NK-92 (cell line): Measurements from ENCODE around the gene VENTX.
"Not testable (repeated sequence)": the region's sequence is repeated elsewhere in the genome, so short reads cannot be mapped to it uniquely, and the experiment has no call there.

Experiments used
- DNase-seq: peaks from one replicate; lab custom pipeline; 2025; ENCODE audit not compliant: unreplicated experiment; lab: John Stamatoyannopoulos, UW

Gene VENTX

DNA sequence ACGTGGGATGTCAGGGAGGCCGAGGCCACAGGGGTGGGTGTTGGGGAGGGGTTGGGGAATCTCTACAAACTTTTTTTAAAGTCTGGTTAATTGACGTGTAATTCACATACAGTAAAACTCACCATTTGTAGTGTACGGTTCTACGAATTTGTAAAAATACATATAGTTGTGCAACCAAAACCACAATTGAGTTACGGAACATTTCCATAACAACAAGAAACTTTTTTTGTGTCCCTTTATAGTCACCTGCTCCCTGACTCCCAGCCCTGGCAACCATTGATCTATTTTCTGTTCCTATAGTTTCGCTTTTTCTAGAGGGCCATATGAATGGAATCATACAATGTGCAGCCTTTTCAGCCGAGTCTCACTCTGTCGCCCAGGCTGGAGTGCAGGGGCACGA is 2.9 kb upstream of the VENTX start:
- DNase-seq = not testable (repeated sequence)

DNA sequence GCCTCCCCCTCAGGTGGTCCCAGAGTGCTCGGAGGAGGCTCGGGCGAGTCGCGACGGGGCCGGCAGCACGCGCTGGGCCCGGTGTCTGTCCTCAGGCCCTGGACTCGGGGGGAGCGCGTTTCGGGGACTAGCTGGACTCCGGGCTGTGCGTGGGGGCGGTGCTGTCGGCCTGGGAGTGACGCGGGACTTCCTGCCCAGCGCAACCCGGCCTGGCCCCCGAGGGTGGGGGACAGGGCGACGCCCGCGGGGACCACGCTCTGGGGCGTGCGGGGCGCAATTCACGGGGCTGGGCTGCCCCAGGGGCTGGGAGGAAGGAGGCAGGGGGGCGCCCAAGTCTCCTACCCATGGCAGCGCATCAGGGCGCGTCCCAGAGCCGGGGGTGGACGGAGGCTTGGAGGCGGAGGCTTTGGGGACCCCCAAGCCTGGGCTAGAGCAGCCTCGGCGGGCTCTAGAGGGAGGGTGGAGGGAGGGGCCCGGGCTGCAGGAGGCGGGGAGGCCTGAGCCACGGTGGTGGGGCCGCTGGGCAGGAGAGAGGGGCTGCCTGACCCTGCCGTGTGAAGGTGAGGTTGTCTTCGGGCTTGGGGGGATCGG is 2.3 kb upstream of the VENTX start:
- DNase-seq = no peak

DNA sequence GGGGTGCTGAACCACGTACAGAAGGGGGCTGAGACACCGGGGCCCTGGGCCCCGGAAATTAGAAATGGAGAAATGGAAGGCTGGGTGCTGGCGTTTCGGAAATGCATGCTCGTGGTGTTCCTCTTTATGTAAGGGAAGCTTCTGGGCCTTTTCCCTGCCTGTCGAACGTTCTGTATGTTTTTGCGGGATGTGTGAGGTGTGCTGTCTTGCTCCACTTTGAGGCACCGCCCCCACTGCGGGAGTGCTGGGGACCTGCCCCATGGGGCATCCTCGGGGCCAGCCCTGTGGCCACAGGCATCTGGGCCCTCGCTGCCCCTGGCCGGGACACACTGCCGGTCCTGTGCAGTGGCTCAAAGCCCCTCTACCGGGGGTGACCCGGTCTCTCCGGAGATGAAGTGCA is 1.7 kb upstream of the VENTX start:
- DNase-seq = no peak

DNA sequence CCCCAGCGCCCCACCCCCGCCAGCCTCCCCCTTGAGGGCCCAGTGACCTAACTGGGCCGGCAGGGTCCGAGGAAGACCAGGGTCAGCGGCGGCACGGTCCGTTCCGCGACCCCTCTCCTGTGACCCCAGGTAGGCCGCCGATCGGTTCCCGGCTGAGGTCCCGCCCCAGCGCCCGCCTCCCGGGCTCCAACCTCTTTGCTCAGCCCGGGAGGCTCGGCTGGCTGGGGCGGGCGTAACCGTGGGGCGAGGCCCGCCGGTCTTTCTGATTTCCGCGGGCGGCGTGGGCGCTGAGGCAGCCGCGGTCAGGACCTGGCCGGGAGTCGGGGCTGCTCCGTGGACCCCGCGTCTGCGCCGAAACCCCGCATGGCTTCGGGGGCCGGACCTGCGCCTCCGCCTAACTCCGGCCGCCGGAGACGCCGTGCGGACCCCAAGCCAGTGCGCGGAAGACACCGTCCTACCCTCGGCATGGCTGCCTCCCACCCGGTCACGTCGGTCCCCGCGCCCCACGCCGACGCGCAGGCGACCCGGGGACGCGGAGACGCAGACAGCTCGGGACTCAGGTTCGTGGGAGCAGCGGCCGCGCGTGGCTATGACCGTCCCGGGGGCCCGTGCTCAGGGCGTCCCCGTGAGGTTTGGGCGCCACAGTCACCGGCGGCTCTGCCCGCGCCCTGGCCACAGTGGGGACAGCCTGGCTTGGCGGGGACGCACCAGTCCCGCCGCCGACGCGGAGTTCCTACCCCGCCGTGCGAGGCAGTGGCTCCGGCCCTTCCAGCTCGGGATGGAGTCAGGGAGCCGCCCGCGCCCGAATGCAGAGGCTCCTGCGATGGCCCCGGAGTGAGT is 1.0 kb upstream of the VENTX start:
- no peak for DNase-seq

DNA sequence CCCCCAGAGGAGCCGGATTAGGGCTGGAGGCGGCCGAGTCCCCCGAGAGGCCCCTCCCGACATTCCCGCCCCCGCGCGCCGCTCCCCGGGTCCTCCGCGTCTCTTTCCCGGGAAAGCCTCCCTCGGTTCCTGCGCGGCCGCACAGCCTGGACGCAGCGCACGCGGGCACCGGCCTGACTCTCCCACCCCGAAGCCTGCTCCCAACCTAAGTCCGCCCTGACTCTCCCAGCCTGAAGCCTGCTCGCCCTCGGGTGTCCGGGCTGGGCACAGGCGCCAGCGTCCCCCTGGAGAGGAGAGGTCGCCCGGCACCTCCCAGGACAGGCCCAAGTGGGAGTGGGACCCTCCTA is 441 bp upstream of the VENTX start:
- DNase-seq = no peak

DNA sequence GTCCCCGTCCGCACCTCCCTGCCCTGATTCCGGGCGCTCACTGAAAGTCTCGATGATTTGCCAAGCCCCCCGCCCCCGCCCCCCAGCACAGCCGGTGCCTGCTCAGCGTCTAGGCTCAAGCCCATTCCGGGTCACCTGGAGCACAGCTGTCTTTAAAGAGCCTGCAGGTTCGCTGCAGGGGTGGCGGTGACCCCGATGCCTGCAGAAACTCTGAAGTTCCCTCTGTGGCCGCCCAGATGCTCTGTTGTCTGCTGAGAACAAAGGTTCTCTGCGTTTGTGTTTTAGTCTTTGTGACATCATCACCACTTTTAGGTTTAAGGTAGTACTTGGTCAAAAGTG is 780 bp downstream of the VENTX start:
- no peak for DNase-seq

DNA sequence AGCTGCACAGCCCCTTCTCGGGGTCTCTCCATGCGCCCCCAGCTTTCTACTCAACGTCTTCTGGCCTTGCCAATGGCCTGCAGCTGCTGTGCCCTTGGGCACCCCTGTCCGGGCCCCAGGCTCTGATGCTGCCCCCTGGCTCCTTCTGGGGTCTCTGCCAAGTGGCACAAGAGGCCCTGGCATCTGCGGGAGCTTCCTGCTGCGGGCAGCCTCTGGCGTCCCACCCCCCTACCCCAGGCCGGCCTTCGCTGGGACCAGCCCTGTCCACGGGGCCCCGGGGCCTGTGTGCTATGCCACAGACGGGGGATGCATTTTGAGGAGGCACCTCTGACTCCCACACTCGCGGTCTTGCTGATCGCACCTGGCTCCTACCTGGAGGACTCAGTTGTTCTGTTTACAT is 2.3 kb downstream of the VENTX start:
- DNase-seq = no peak

DNA sequence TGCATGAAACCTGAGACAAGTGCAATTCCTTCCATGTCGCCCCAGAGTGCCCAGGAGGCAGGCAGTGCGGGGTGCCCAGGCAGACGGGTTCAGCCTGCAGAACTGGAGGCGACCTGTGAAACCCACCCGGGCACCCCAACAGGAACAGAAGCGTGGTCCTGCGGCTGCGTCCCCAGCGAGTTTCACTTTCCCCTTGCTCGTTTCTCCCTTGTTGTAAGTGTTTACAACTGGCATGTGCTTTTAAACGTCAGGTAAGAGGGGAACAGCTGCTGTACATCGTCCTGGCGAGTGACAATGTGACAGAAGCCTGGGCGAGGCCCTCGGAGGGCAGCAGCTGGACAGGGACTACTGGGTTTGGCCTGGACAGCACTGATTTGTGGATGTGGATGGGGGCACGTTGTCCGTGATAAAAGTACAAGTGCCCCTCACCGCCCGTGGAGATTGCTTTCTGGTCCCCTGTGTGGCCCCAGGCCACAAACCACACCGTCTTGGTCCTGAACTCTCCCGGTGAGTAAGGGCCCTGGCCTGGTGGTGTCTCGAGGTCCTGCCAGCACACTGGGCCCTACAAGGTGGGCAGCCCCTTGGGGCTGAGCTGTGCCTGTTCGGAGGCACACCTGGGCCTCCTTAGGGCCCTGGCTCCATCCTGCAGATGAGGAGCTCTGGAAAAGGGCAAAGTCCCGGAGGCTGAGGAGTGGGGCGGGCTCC is 4.0 kb downstream of the VENTX start:
- no peak for DNase-seq

DNA sequence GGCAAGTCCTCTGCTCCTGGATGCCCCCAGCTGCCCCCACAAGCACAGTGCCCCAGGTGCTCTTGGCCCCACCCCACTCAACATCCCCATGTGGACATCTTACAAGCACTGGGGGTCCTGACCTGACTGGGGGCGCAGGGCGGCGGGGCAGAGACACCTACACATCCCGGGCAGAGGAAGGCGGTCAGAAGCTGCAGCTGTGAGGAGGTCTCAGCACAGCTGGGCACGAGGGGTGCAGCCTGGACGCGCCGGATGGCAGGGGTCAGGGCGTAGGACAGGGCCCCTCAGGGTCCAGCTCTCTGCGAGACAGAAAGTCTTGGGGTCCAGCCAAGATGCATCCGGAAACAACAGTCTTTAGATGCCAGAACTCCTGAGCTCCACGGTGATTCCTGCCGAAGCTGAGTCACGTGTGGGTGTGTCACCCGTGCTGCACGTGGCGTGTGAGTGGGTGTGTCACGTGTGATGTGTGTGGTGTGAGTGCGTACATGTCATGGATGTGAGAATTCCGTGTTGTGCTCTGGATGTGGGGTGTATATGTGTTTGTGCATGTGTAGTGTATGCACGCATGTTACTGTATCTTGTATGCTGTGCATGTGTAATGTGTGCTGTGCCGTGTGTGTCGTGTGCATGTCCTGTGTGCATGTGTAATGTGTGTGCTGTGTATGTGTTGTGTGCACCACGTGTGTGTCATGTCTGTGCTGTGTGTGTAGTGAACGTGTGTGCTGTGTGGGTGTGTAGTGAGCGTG is 5.1 kb downstream of the VENTX start:
- DNase-seq = no peak

DNA sequence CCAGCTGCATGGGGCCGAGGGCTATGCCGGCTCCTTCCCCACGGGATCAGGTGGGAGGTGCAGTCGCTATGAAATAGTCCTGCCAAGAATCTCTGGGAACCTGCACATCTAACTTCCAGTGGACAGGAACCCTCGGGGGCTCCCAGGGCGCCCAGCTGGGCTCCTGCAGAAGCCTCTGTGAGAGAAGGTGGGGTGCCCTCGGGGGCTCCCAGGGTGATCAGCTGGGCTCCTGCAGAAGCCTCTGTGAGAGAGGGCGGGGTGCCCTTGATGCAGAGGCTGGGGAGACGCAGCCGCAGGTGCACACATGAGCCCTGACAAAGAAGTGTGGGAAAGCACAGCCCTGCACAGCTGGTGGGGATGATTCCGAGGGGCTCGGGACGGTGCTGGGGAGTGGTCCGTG is 5.9 kb downstream of the VENTX start:
- DNase-seq = no peak

DNA sequence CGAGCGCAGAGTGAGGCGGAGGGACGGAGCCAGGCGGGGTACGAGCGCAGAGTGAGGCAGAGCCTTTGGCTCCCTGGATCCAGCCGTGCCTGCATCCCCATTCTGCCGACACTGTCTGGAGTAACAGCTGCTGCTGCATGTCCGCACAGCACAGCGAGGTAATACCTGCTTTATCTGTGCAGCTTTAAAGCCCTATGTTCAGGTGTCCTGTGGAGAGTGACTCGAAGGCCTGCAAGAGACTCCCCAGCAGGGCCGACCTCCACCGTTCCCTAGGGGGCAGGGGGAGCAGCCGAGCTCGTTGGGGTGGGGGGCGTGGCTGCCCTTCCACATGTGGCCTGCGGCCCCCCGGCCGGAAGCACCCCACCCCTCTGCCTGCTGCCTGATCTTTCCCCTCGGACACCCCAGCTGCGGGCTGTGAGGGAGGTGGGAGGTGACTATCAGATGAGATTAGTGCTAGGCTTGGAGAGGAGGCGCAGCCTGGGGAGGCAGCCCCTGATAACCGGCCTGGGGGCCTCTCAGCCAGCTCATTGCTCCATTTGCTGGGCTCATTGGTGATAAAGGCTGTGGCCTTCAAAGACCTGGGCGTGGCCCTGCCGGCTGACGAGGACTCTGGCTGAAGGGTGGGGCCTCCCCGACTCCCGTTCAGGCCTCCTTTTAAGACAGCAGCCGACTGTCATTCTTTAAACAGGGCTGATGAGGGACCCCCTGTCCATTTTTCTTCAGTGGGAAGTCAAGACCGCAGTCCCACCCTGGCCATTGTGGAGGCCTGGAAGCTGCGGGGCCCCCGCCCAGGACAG is 8.0 kb downstream of the VENTX start:
- DNase-seq = no peak

DNA sequence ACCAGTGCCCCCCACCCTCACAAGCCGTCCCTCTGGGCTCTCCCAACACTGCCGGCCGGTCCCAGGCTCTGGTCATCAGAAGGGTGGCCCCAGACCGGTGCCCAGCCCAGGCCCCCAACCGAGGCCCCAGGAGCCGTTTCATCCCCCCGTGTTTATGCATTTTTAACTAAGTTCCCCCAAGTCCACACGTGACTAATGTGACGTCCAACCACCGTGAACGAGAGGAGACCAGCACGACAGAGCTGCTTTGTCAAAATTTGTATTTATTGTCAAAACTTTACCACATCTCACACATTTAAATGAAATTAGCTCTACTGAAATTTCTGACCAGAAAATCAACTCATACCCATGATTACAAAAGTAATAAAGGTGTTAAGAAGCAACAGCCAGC is 8.6 kb downstream of the VENTX start:
- no peak for DNase-seq

DNA sequence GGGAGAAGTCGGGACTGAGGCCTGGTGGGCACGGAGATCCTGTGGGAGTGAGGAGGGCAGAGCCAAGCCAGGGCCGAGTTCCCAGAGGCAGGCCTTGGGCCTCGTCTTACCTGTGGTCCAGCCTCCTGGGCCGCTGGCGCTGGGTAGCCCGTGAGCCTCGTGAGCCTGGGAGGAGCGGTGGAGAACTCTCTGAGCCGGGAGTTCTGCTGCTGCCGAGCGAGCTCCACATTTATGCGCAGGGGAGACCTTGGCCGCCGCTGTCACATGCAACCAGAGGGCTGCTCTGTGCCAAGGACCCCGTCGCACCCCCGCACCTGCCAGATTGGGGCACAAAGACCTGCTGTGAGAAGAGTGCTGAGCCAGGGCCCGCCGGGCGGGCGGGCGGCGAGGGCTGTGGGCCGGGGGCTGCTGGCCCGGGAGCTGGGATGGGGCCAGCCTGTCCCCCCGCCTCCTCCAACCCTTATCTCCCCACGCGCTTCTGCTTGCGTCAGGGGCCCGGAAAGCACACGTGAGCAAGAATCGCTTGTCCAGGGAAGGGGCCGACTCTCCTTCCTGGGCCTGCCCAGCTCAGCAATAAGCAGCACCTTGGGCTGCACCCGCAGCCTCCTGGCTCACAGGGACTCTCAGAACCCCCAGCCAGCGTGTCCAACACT is 10.2 kb downstream of the VENTX start:
- no peak for DNase-seq

DNA sequence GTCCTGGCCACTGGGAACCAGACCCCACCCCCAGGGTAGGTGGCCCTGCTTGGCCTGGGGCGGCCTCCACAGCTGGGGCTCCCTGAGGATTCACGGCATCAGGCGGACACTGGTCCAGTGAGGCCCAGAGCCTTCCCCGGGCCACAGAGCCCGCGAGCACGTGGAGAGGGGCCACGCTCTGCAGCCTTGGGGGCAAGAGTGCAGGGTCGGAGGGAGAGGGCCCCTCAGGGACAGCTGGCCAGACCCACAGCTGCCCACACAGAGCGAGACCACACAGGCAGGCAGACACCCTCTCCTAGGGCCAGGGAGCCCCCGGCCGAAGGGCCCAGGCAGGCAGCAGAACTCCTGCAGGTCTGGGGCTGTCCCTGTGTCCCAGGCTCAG is 10.7 kb downstream of the VENTX start:
- no peak for DNase-seq

DNA sequence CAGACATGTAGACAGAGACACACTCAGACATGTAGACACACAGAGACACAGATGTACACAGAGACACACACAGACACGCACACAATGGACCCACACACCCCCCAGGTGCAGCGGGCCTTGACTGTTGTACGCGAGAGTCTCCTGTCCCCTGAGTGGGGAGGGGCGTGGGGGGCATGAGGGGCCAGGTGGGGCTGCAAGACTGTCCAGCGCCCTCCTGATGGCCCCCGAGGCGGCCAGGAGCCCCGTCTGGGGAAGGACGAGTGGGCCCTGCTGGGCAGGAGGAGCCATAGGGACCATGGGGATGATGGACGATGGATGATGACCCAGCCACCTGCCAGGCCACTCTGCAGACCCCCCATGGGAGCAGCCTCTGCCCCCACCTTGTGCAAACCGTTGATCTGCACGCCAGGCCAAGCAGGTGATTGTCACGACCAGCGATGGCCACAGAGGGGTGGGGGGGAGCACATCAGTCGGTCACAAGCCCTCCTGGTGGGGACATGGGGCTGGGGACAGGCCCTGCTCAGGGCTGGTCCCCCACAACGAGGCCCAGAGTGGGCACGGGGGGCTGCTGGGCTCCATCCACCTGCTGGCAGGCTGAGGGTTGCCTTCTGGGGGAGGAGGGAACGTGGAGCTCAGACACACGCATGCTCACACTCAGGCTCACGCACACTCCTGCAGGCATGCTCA is 11.6 kb downstream of the VENTX start:
- no peak for DNase-seq

DNA sequence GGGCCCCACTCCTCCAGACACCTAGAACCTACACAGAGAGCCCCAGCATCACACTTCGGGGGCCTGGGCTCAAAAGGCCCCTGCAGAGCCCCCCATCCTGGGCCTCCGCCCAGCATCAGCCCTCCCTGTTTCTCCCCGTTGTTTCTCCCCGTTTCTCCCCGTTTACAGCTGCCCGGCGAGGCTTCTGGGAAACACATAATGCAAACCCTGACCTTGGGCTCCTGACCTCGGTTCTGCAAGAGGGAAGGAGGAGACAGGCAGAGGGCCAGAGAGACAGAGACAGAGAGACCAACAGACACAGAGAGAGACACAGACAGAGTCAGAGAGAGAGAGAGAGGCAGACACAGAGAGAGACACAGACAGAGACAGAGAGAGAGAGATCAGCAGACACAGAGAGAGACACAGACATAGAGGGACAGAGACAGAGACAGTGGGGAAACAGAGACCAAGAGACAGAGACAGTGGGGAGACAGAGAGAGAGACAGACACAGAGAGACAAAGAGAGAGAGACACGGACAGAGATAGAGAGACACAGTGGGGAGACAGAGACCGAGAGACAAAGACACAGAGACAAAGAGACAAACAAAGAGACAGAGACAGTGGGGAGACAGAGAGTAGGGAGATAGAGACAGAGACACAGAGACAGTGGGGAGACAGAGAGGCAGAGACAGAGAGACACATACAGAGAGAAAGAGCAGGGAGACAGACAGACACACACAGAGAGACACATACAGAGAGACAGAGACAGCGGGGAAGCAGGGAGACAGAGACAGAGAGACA is 12.5 kb downstream of the VENTX start:
- DNase-seq = no peak

DNA sequence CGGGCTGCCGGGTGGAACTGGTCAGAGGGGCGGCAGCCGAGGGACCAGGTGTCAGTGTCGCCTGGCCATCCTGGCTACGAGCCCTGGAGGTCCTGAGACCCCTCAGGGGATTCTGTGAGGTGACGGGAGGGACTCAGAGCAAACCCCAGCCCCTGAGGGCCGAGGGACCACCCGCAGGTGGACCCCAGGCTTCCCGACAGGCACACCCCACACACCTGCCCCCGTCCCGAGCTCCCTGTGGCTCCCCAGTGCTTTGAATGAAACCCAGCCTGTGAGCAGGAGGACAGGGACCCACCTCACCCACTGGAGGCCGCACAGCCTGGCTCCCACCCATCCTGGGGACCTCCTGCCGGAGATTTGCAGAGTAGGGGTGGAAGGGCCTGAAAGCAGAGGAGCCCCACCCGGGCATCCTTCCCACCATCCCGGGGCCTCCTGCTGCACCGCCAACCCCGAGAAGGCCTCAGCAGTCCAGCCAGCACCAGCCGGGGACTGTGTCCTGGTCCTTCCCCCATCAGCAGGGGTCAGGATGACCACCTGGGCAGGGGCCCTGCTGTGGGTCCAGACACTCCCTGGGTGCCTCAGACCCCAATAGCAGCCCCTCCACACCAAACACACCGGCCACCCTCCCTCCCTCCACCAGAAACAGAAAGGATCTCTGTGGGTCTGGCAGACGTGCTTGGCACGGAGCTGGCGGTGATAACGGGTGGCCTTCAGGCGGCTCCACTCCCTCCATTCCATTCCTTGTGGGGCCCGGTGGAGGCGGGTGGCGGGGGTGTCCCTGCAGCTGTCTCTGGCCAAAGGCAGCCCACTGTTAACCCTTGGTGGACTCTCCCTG is 13.9 kb downstream of the VENTX start:
- DNase-seq = no peak

DNA sequence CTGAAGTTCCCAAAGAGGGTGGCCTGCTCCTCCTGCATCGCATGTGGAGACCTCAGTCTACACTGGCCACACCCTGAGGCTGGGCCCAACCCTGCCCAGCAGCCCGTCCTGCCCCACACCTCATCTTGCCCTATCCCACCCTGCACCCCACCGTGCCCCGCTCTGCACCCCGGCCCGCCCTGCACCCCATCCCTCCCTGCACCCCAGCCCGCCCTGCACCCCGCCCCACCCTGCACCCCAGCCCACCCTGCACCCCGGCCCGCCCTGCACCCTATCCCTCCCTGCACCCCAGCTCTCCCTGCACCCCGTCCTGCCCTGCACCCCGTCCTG is 14.5 kb downstream of the VENTX start:
- DNase-seq = no peak
